Neural progenitor cell (in vitro differentiated cells): ENCODE results near the gene MEX3D.

Source experiments
- EZH2 ChIP-seq: fragments of 200-600 bp; sonication (generic); IDR thresholded peaks from 2 replicates; pipeline ENCODE4 v1.6.1; 2017; ENCODE audit warnings: antibody characterized with exemption, mild to moderate bottlenecking, moderate library complexity
- EZH2phosphoT487 ChIP-seq: fragments of 200-600 bp; sonication (generic); IDR thresholded peaks from 2 replicates; pipeline ENCODE4 v1.6.1; 2017; ENCODE audit warnings: antibody characterized with exemption
- TF ChIP-seq, protein P1 (sequence below): fragments of 200-600 bp; sonication (generic); IDR thresholded peaks from 2 replicates; pipeline ENCODE4 v1.5.1; 2017; ENCODE audit warnings: antibody characterized with exemption, mild to moderate bottlenecking

- TF ChIP-seq, protein P1, sequence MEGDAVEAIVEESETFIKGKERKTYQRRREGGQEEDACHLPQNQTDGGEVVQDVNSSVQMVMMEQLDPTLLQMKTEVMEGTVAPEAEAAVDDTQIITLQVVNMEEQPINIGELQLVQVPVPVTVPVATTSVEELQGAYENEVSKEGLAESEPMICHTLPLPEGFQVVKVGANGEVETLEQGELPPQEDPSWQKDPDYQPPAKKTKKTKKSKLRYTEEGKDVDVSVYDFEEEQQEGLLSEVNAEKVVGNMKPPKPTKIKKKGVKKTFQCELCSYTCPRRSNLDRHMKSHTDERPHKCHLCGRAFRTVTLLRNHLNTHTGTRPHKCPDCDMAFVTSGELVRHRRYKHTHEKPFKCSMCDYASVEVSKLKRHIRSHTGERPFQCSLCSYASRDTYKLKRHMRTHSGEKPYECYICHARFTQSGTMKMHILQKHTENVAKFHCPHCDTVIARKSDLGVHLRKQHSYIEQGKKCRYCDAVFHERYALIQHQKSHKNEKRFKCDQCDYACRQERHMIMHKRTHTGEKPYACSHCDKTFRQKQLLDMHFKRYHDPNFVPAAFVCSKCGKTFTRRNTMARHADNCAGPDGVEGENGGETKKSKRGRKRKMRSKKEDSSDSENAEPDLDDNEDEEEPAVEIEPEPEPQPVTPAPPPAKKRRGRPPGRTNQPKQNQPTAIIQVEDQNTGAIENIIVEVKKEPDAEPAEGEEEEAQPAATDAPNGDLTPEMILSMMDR = no peak
- TF ChIP-seq EZH2 (no peak), EZH2phosphoT487 (no peak)
Observed at GRCh38 chr19:1599460-1599846, 31.3 kb upstream of the MEX3D start.
